ENCODE data around the gene TNFSF15. TPM values are rescaled to one million over a fixed set of nuclear protein-coding genes. Genes with fewer than 3 reads are reported as not detected.

Gene TNFSF15
- total and polyA plus RNA-seq, 2 experiments from 2014 or later, result 0.06 to 0.07 TPM

- no peak for ATAC-seq
- DNase-seq (ENCODE audit: low spot score), result no peak
- H2AFZ ChIP-seq, result no peak overlapping the region
- no peak overlapping the region for H3K27ac ChIP-seq (ENCODE audit: low read depth)
- H3K4me3 ChIP-seq, result no peak overlapping the region
- H3K36me3 ChIP-seq (ENCODE audit: insufficient read depth), result no peaks in the 10 kb centered on the region
- H3K79me2 ChIP-seq (replicated peaks; ENCODE audit: insufficient read depth), result no peaks in the 10 kb centered on the region
- no peak for TF ChIP-seq STAT1 (IDR thresholded peaks at IDR 0.05; ENCODE audit: unreplicated experiment)
- TF ChIP-seq ETS1 (IDR thresholded peaks at IDR 0.05), result no peak
- TF ChIP-seq JUNB (IDR thresholded peaks at IDR 0.05; ENCODE audit: unreplicated experiment), result no peak
- no peak for TF ChIP-seq CREB1 (CRISPR knock-in tag; IDR thresholded peaks at IDR 0.05; ENCODE audit: low read depth)
- TF ChIP-seq POLR2AphosphoS5 (IDR thresholded peaks at IDR 0.05; ENCODE audit: low read depth), result no peak
- TF ChIP-seq REST (IDR thresholded peaks at IDR 0.05; ENCODE audit: unreplicated experiment), result no peak
- TF ChIP-seq ZNF114 (CRISPR knock-in tag; IDR thresholded peaks at IDR 0.05), result no peak
- no peak for TF ChIP-seq ZNF462 (CRISPR knock-in tag; IDR thresholded peaks at IDR 0.05)
- no peak for TF ChIP-seq NANOG (IDR thresholded peaks at IDR 0.05; ENCODE audit: borderline replicate concordance)
- no peak for TF ChIP-seq ZNF331 (CRISPR knock-in tag; IDR thresholded peaks at IDR 0.05; ENCODE audit: low read depth)
- no peaks in the 10 kb centered on the region for H3K27me3 ChIP-seq (ENCODE audit: insufficient read depth)
- H4K20me1 ChIP-seq (replicated peaks; ENCODE audit: insufficient read depth), result no peaks in the 10 kb centered on the region
- no peaks in the 10 kb centered on the region for H3K4me1 ChIP-seq (ENCODE audit: insufficient read depth)
- no peaks in the 10 kb centered on the region for H3K4me1 Mint-ChIP-seq
- H3F3A ChIP-seq (replicated peaks; ENCODE audit: low read depth), result no peaks in the 10 kb centered on the region
- H3K9me2 ChIP-seq (ENCODE audit: insufficient read depth), result 0 out of 2 replicates have a peak, but pooled peaks cover 3% of the 10 kb centered on the region
- no peaks in the 10 kb centered on the region for H3K36me3 Mint-ChIP-seq (ENCODE audit: low read depth)
- no peaks in the 10 kb centered on the region for H3K9me3 Mint-ChIP-seq
- H3K4me2 ChIP-seq, result no peak overlapping the region
- no peak overlapping the region for H3K4me3 Mint-ChIP-seq
- no peaks in the 10 kb centered on the region for H3K27me3 Mint-ChIP-seq (ENCODE audit: insufficient read depth, low read depth, poor library complexity)
- H3K27ac Mint-ChIP-seq, result no peak overlapping the region
Measured at GRCh38 chr9:114775121-114775520, 30.7 kb downstream of the TNFSF15 start.

Data from GM23338 (cell line).